HEK293 (cell line): ENCODE data around the gene PCLO.

Experiments
- CTCF ChIA-PET: fragments of 350-600 bp; formaldehyde crosslinking; extraction: SDS; loops from one replicate; lab custom pipeline; 2021; ENCODE audit warnings: antibody characterized with exemption; lab: Yijun Ruan, JAX
- POLR2A ChIA-PET: fragments of 300-600 bp; formaldehyde crosslinking; extraction: SDS; loops from one replicate; lab custom pipeline; 2020; ENCODE audit warnings: antibody characterized with exemption, inconsistent platforms; lab: Yijun Ruan, JAX
- H3K27ac ChIP-seq: fragments of 200-500 bp; sonication (Bioruptor generic); 2 replicates; pipeline ENCODE4 v1.5.1; 2014; ENCODE audit warnings: low read depth, low read length, control low read depth, inconsistent platforms; ENCODE audit errors: extremely low read depth
- H3K36me3 ChIP-seq, 2 experiments: fragments of 200-500 bp in 1 of 2; sonication (Bioruptor generic) in 1 of 2; 1 replicate in 1 of 2; 2 replicates in 1 of 2; pipeline ENCODE4 v1.5.1; 2014 to 2017; ENCODE audit warnings: inconsistent platforms in 2 of 2, low read length in 2 of 2; ENCODE audit not compliant: control insufficient read depth in 2 of 2, insufficient read depth in 1 of 2
- H3K4me1 ChIP-seq: fragments of 200-500 bp; sonication (Bioruptor generic); 2 replicates; pipeline ENCODE4 v1.5.1; 2014; ENCODE audit warnings: mild to moderate bottlenecking, low read length, inconsistent platforms; ENCODE audit not compliant: control insufficient read depth, insufficient read depth
- H3K4me3 ChIP-seq: 2 replicates; pipeline ENCODE4 v1.5.1; 2011; ENCODE audit warnings: low read depth, mild to moderate bottlenecking, control low read depth, low read length, moderate library complexity
- H3K9me3 ChIP-seq: fragments of 200-500 bp; sonication (Bioruptor generic); 2 replicates; pipeline ENCODE4 v1.5.1; 2014; ENCODE audit warnings: low read depth, low read length, inconsistent platforms; ENCODE audit not compliant: control insufficient read depth, insufficient read depth
- GLI2 ChIP-seq: fragments of 450-650 bp; formaldehyde crosslinking; IDR thresholded peaks from 2 replicates; pipeline ENCODE4; 2017; ENCODE audit warnings: missing biosample characterization, missing genetic modification characterization, low read depth, borderline replicate concordance
- HOXA7 ChIP-seq: sonication (generic); formaldehyde crosslinking; IDR thresholded peaks from 2 replicates; pipeline ENCODE4 v1.8.1; 2022; ENCODE audit warnings: missing genetic modification reagents, borderline replicate concordance
- HOXD13 ChIP-seq: sonication (generic); formaldehyde crosslinking; IDR thresholded peaks from 2 replicates; pipeline ENCODE4 v1.8.0; 2022; ENCODE audit warnings: missing genetic modification reagents, borderline replicate concordance
- PATZ1 ChIP-seq: fragments of 450-650 bp; formaldehyde crosslinking; IDR thresholded peaks from 2 replicates; pipeline ENCODE4 v1.5.1; 2016; ENCODE audit warnings: missing biosample characterization, missing genetic modification characterization
- PRDM2 ChIP-seq: fragments of 450-650 bp; formaldehyde crosslinking; IDR thresholded peaks from 2 replicates; pipeline ENCODE4 v1.5.1; 2016; ENCODE audit warnings: missing biosample characterization, missing genetic modification characterization, borderline replicate concordance
- PRDM6 ChIP-seq: fragments of 450-650 bp; formaldehyde crosslinking; IDR thresholded peaks from 2 replicates; pipeline ENCODE4 v1.5.1; 2017; ENCODE audit warnings: missing biosample characterization, missing genetic modification characterization
- ZNF112 ChIP-seq: fragments of 450-650 bp; formaldehyde crosslinking; IDR thresholded peaks from 2 replicates; pipeline ENCODE4 v1.5.0; 2017; ENCODE audit warnings: missing biosample characterization, missing genetic modification characterization
- ZNF133 ChIP-seq: fragments of 450-650 bp; formaldehyde crosslinking; IDR thresholded peaks from 2 replicates; pipeline ENCODE4 v1.5.1; 2016; ENCODE audit warnings: missing biosample characterization, missing genetic modification characterization
- ZNF138 ChIP-seq: fragments of 450-650 bp; formaldehyde crosslinking; IDR thresholded peaks from 2 replicates; pipeline ENCODE4 v1.5.1; 2016; ENCODE audit warnings: missing biosample characterization, missing genetic modification characterization, borderline replicate concordance
- ZNF221 ChIP-seq: fragments of 450-650 bp; formaldehyde crosslinking; IDR thresholded peaks from 2 replicates; pipeline ENCODE4 v1.5.1; 2017; ENCODE audit warnings: missing biosample characterization, missing genetic modification characterization, borderline replicate concordance
- ZNF239 ChIP-seq: fragments of 450-650 bp; formaldehyde crosslinking; IDR thresholded peaks from 2 replicates; pipeline ENCODE4 v1.5.1; 2016; ENCODE audit warnings: missing biosample characterization, missing genetic modification characterization
- ZNF26 ChIP-seq: fragments of 450-650 bp; formaldehyde crosslinking; IDR thresholded peaks from 2 replicates; pipeline ENCODE4 v1.5.1; 2016; ENCODE audit warnings: missing biosample characterization, missing genetic modification characterization
- ZNF302 ChIP-seq: fragments of 450-650 bp; formaldehyde crosslinking; IDR thresholded peaks from 2 replicates; pipeline ENCODE4 v1.5.1; 2016; ENCODE audit warnings: missing biosample characterization, missing genetic modification characterization, low read depth
- ZNF423 ChIP-seq: fragments of 450-650 bp; formaldehyde crosslinking; IDR thresholded peaks from 2 replicates; pipeline ENCODE4 v1.5.1; 2016; ENCODE audit warnings: missing biosample characterization, missing genetic modification characterization
- ZNF529 ChIP-seq: fragments of 450-650 bp; formaldehyde crosslinking; IDR thresholded peaks from 2 replicates; pipeline ENCODE4 v1.5.1; 2017; ENCODE audit warnings: missing genetic modification characterization, missing biosample characterization; ENCODE audit not compliant: insufficient replicate concordance
- ZNF530 ChIP-seq: fragments of 450-650 bp; formaldehyde crosslinking; IDR thresholded peaks from 2 replicates; pipeline ENCODE4 v1.5.1; 2016; ENCODE audit warnings: low read depth, missing biosample characterization, missing genetic modification characterization
- ZNF548 ChIP-seq: fragments of 450-650 bp; formaldehyde crosslinking; IDR thresholded peaks from 2 replicates; pipeline ENCODE4 v1.5.1; 2016; ENCODE audit warnings: missing biosample characterization, missing genetic modification characterization
- ZNF776 ChIP-seq: fragments of 450-650 bp; formaldehyde crosslinking; IDR thresholded peaks from 2 replicates; pipeline ENCODE4 v1.5.0; 2017; ENCODE audit warnings: missing biosample characterization, missing genetic modification characterization, borderline replicate concordance
- ZNF837 ChIP-seq: fragments of 450-650 bp; formaldehyde crosslinking; IDR thresholded peaks from 2 replicates; pipeline ENCODE4 v1.5.1; 2016; ENCODE audit warnings: missing biosample characterization, missing genetic modification characterization

PCLO gene

GRCh38 chr7:82841828-82842227, 320.9 kb downstream of the PCLO start:
- H3K27ac ChIP-seq = no peak overlapping the region
- no peak for TF ChIP-seq PATZ1 (tag by site-specific recombination)
- TF ChIP-seq HOXD13 = no peak
- TF ChIP-seq ZNF776 = no peak
- no peak for TF ChIP-seq ZNF837 (tag by site-specific recombination)
- TF ChIP-seq ZNF530 = no peak
- no peak for TF ChIP-seq ZNF112 (tag by site-specific recombination)
- no peak for TF ChIP-seq GLI2 (tag by site-specific recombination)
- TF ChIP-seq ZNF138 (tag by site-specific recombination) = no peak
- TF ChIP-seq HOXA7 (CRISPR knock-in tag) = no peak
- TF ChIP-seq ZNF302 = no peak
- no peak for TF ChIP-seq PRDM2
- TF ChIP-seq ZNF529 = no peak
- TF ChIP-seq ZNF26 (tag by site-specific recombination) = no peak
- TF ChIP-seq ZNF239 (tag by site-specific recombination) = no peak
- TF ChIP-seq ZNF133 (tag by site-specific recombination) = no peak
- TF ChIP-seq ZNF548 (tag by site-specific recombination) = no peak
- no peak for TF ChIP-seq PRDM6
- no peak for TF ChIP-seq ZNF221
- no peak for TF ChIP-seq ZNF423 (tag by site-specific recombination)
- no peaks in the 10 kb centered on the region for H3K9me3 ChIP-seq
- ChIA-PET CTCF (interaction anchor here (1.7 kb wide), 1 partner anchor 31 kb away, joined by 4 read pairs; no protein-coding TSS in a partner anchor), POLR2A (no interaction called here)
- no peaks in the 10 kb centered on the region for H3K4me1 ChIP-seq
- H3K36me3 ChIP-seq = no peaks in the 10 kb centered on the region
- H3K4me3 ChIP-seq = no peak overlapping the region
